AG09319 (cell line): ENCODE measurements around the gene VAT1.

Experiments
- DNase-seq: peaks from one replicate; pipeline ENCODE4 v3.0.0-alpha.2; 2010; ENCODE audit warnings: low read depth; ENCODE audit errors: extremely low read depth
- TF ChIP-seq, protein P1 (sequence below): IDR thresholded peaks from 2 replicates; pipeline ENCODE4 v1.5.1; 2011; ENCODE audit warnings: low read depth, mild to moderate bottlenecking, inconsistent platforms, low read length, moderate library complexity

VAT1 gene

DNA sequence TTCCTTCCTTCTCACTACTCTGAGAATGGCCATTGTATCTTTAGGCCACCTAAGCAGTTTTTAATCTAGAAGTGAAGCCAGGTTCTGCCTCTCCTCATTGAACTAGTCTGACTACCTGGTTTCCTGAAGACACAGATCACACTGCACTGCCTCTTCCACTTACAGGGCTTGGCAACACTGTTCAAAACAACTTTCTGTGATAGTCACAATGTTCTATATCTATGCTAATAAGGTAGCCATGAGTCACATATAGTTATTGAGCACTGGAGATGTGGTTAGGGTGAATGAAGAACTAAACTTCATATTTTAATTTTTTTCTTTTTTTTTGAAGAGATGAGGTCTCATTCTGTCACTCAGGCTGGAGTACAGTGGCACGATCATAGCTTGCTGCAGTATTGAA is 29.8 kb upstream of the VAT1 start:
- no peak for DNase-seq
- TF ChIP-seq, protein P1, sequence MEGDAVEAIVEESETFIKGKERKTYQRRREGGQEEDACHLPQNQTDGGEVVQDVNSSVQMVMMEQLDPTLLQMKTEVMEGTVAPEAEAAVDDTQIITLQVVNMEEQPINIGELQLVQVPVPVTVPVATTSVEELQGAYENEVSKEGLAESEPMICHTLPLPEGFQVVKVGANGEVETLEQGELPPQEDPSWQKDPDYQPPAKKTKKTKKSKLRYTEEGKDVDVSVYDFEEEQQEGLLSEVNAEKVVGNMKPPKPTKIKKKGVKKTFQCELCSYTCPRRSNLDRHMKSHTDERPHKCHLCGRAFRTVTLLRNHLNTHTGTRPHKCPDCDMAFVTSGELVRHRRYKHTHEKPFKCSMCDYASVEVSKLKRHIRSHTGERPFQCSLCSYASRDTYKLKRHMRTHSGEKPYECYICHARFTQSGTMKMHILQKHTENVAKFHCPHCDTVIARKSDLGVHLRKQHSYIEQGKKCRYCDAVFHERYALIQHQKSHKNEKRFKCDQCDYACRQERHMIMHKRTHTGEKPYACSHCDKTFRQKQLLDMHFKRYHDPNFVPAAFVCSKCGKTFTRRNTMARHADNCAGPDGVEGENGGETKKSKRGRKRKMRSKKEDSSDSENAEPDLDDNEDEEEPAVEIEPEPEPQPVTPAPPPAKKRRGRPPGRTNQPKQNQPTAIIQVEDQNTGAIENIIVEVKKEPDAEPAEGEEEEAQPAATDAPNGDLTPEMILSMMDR, result no peak

DNA sequence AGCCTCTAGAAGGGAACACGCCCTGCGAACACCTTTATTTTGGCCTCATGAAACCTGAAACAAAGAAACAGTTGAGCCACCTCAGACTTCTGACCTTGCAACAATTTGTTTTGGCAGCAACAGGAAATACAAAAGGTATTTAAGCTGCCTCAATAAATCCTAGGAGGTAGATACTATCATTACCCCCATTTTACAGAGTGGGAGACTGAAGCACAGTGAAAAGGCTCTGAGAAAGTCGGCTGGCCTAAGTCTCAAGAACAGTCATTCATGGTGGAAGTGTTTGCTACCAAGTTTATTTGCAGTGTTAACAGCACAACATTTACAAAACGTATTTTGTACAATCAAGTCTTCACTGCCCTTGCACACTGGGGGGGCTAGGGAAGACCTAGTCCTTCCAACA is 21.8 kb upstream of the VAT1 start:
- TF ChIP-seq, protein P1, result no peak
- no peak for DNase-seq

GRCh38 chr17:43043307-43043706 is 21.1 kb upstream of the VAT1 start:
- DNase-seq, result no peak
- TF ChIP-seq, protein P1, result no peak

GRCh38 chr17:43042025-43042628 is 19.9 kb upstream of the VAT1 start:
- TF ChIP-seq, protein P1, result no peak
- no peak for DNase-seq

DNA sequence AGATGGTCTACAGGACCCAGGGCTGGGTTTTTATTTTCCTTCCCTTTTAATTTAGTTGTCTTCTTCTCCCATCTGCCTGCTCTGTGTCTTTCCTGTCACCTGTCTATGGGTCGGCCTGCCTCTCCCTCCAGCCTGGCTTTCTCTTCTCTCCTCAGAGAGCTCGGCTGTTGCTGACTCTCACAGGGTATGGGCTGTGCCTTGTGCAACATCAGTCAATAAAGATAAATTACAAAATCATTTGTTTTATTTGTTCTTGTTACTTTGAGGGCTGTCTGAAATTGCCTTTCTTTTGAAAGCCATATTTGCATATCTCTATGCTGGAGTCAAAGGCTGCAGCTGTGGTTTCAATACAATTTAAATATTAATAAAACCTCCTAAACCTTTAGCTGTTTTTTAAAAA is 18.5 kb upstream of the VAT1 start:
- TF ChIP-seq, protein P1, result no peak
- no peak for DNase-seq

GRCh38 chr17:43039646-43040045 is 17.5 kb upstream of the VAT1 start:
- TF ChIP-seq, protein P1, result no peak
- no peak for DNase-seq

GRCh38 chr17:43034894-43035293 is 12.7 kb upstream of the VAT1 start:
- TF ChIP-seq, protein P1, result no peak

More at GRCh38 chr17:43034894-43035293, 12.7 kb upstream of the VAT1 start:
- DNase-seq, result no peak
